Measurements from ENCODE around the gene MCM3. TPM values are rescaled to one million over a fixed set of nuclear protein-coding genes. Genes with fewer than 3 reads are reported as not detected.

The MCM3 gene
- 11.0 TPM for total RNA-seq

GRCh38 chr6:52284460-52285176, at the start of gene MCM3:
Gene MCM3 (minus strand): TSS chr6:52284742. CDS start chr6:52284674, 68 bp downstream.
- FAIRE-seq: peak; percentile 98
- peak; percentile 94 to 96 for DNase-seq (ENCODE audit: low spot score in 2 of 2)

- FAIRE-seq (no peak), DNase-seq (ENCODE audit: low spot score in 2 of 2) (no peak)
These were observed 49.3 kb upstream of the MCM3 start for GRCh38 chr6:52333840-52334200.

- FAIRE-seq (no peak), DNase-seq (ENCODE audit: low spot score in 2 of 2) (no peak)
These were observed 47.4 kb upstream of the MCM3 start for GRCh38 chr6:52331793-52332457.

- no peak for FAIRE-seq
These were observed 45.9 kb upstream of the MCM3 start for GRCh38 chr6:52330470-52330869.

GRCh38 chr6:52328729-52329128, 44.2 kb upstream of the MCM3 start:
- DNase-seq (ENCODE audit: low spot score in 2 of 2) (no peak), FAIRE-seq (no peak)

More at GRCh38 chr6:52330470-52330869, 45.9 kb upstream of the MCM3 start:
- DNase-seq (ENCODE audit: low spot score in 2 of 2): no peak

GRCh38 chr6:52328303-52328662, 43.7 kb upstream of the MCM3 start:
- FAIRE-seq: no peak
- no peak for DNase-seq (ENCODE audit: low spot score in 2 of 2)

GRCh38 chr6:52326540-52327364, 42.2 kb upstream of the MCM3 start:
- no peak for DNase-seq (ENCODE audit: low spot score in 2 of 2)
- no peak for FAIRE-seq

GRCh38 chr6:52325695-52326471, 41.3 kb upstream of the MCM3 start:
- no peak for FAIRE-seq
- DNase-seq (ENCODE audit: low spot score in 2 of 2): no peak

- FAIRE-seq (no peak), DNase-seq (ENCODE audit: low spot score in 2 of 2) (no peak)
These were observed 39.6 kb upstream of the MCM3 start for GRCh38 chr6:52324189-52324588.

- DNase-seq (ENCODE audit: low spot score in 2 of 2): no peak
- no peak for FAIRE-seq
These were observed 33.5 kb upstream of the MCM3 start for GRCh38 chr6:52317841-52318581.

GRCh38 chr6:52317211-52317610, 32.7 kb upstream of the MCM3 start:
- no peak for DNase-seq (ENCODE audit: low spot score in 2 of 2)
- FAIRE-seq: no peak

- no peak for DNase-seq (ENCODE audit: low spot score in 2 of 2)
- no peak for FAIRE-seq
These were observed 30.2 kb upstream of the MCM3 start for GRCh38 chr6:52314752-52315151.

- DNase-seq (ENCODE audit: low spot score in 2 of 2) (no peak), FAIRE-seq (no peak)
These were observed 27.9 kb upstream of the MCM3 start for GRCh38 chr6:52312461-52312860.

GRCh38 chr6:52310932-52311331, 26.4 kb upstream of the MCM3 start:
- no peak for FAIRE-seq
- peak in 1 of 2 donors; percentile 56 for DNase-seq (ENCODE audit: low spot score in 2 of 2)

- no peak for FAIRE-seq
- no peak for DNase-seq (ENCODE audit: low spot score in 2 of 2)
These were observed 23.4 kb upstream of the MCM3 start for GRCh38 chr6:52307900-52308372.

GRCh38 chr6:52306972-52307870, 22.7 kb upstream of the MCM3 start:
- DNase-seq (ENCODE audit: low spot score in 2 of 2): no peak

GRCh38 chr6:52305948-52306767, 21.6 kb upstream of the MCM3 start:
- no peak for DNase-seq (ENCODE audit: low spot score in 2 of 2)
- FAIRE-seq: no peak

More at GRCh38 chr6:52306972-52307870, 22.7 kb upstream of the MCM3 start:
- FAIRE-seq: no peak

GRCh38 chr6:52305411-52305810, 20.9 kb upstream of the MCM3 start:
- FAIRE-seq (no peak), DNase-seq (ENCODE audit: low spot score in 2 of 2) (no peak)

All from frontal cortex (tissue), 4 donors.